GM12878 (cell line): Measurements from ENCODE around the gene KLHL15. TPM values are rescaled to one million over a fixed set of nuclear protein-coding genes. Genes with fewer than 3 reads are reported as not detected.

Source experiments
- ATAC-seq: fragments of 200-7000 bp; cut with Tn5 transposase; 3 replicates; pipeline ENCODE4 v1.9.1; 2020; ENCODE audit warnings: mild to moderate bottlenecking, moderate library complexity
- BruUV-seq: library from RNA; stranded (reverse); fragments of 400-500 nt; replicated peaks from 2 replicates; lab custom pipeline; 2021; lab: Mats Ljungman, UMichigan
- CTCF ChIA-PET: fragments of 300-600 bp; sonication (Branson Sonifier 250); formaldehyde crosslinking; extraction: SDS; loops from one replicate; lab custom pipeline; 2021; ENCODE audit warnings: inconsistent platforms; lab: Yijun Ruan, JAX
- POLR2A ChIA-PET: fragments of 350-600 bp; formaldehyde crosslinking; extraction: SDS; loops from one replicate; lab custom pipeline; 2021; ENCODE audit warnings: inconsistent platforms; lab: Charles Lee
- RAD21 ChIA-PET: fragments of 300-600 bp; sonication (Branson Sonifier 250); formaldehyde crosslinking; loops from one replicate; lab custom pipeline; 2023; ENCODE audit warnings: antibody characterized with exemption; ENCODE audit not compliant: unreplicated experiment; lab: Charles Lee
- SMC1A ChIA-PET: fragments of 300-600 bp; sonication (Branson Sonifier 250); formaldehyde crosslinking; loops from one replicate; lab custom pipeline; 2023; ENCODE audit not compliant: unreplicated experiment, uncharacterized antibody; lab: Charles Lee
- DNase-seq: peaks from one replicate; pipeline ENCODE4 v3.0.0-alpha.2; 2011; ENCODE audit warnings: low read depth, low spot score
- FAIRE-seq: peaks from 3 replicates; lab custom pipeline; 2011; peaks lifted over from hg19 to GRCh38; lab: Jason Lieb, UNC
- H2AFZ ChIP-seq: 2 replicates; pipeline ENCODE4 v1.6.0; 2011; ENCODE audit warnings: low read depth, low read length, control low read depth; ENCODE audit not compliant: control insufficient read depth
- H3K27ac ChIP-seq: 2 replicates; pipeline ENCODE4 v1.5.1; 2011; ENCODE audit warnings: control low read depth; ENCODE audit not compliant: control insufficient read depth, insufficient read depth
- H3K27me3 ChIP-seq, 2 experiments: replicated peaks in 1 of 2; 2 replicates each; pipeline versions ENCODE4 v1.6.0 to v1.6.1; 2011; ENCODE audit warnings: low read length in 1 of 2; ENCODE audit not compliant: control insufficient read depth in 2 of 2, insufficient read depth in 2 of 2
- H3K36me3 ChIP-seq, 2 experiments: 2 replicates each; pipeline ENCODE4 v1.5.1; 2011; ENCODE audit warnings: low read length in 1 of 2; ENCODE audit not compliant: control insufficient read depth in 2 of 2, insufficient read depth in 2 of 2
- H3K4me1 ChIP-seq: 2 replicates; pipeline ENCODE4 v1.6.1; 2011; ENCODE audit warnings: mild to moderate bottlenecking, low read length, moderate library complexity, mixed read lengths; ENCODE audit not compliant: control insufficient read depth, insufficient read depth
- H3K4me2 ChIP-seq: 2 replicates; pipeline ENCODE4 v1.6.0; 2011; ENCODE audit warnings: control low read depth; ENCODE audit not compliant: control insufficient read depth, insufficient read depth
- H3K4me3 ChIP-seq: fragments of 200-600 bp; sonication (generic); 2 replicates; pipeline ENCODE4 v1.5.1; 2016
- H3K79me2 ChIP-seq: 2 replicates; pipeline ENCODE4 v1.6.0; 2011; ENCODE audit warnings: low read length; ENCODE audit not compliant: control insufficient read depth, insufficient read depth
- H3K9ac ChIP-seq: 2 replicates; pipeline ENCODE4 v1.8.0; 2011; ENCODE audit warnings: low read length, control low read depth, mixed read lengths; ENCODE audit not compliant: control insufficient read depth, insufficient read depth
- H3K9me3 ChIP-seq: replicated peaks from 3 replicates; pipeline ENCODE4 v1.5.1; 2011; ENCODE audit warnings: mild to moderate bottlenecking, low read length; ENCODE audit not compliant: control insufficient read depth, insufficient read depth
- H4K20me1 ChIP-seq: 2 replicates; pipeline ENCODE4 v1.6.0; 2011; ENCODE audit not compliant: control insufficient read depth, insufficient read depth
- BHLHE40 ChIP-seq, 2 experiments: fragments of 450-650 bp in 1 of 2; IDR thresholded peaks; 2 replicates each; pipeline ENCODE4 v1.6.1; 2011 to 2017; ENCODE audit warnings: low read depth in 2 of 2, borderline replicate concordance in 1 of 2, improper control_type of control experiment in 1 of 2, low read length in 1 of 2, mild to moderate bottlenecking in 1 of 2
- BRCA1 ChIP-seq: IDR thresholded peaks from 2 replicates; pipeline ENCODE4 v1.6.1; 2011; ENCODE audit warnings: low read depth, low read length, improper control_type of control experiment
- CHD2 ChIP-seq: IDR thresholded peaks from 2 replicates; pipeline ENCODE4 v1.6.1; 2011; ENCODE audit warnings: low read depth, low read length, improper control_type of control experiment, borderline replicate concordance
- IRF4 ChIP-seq: IDR thresholded peaks from 2 replicates; pipeline ENCODE4 v1.6.1; 2011; ENCODE audit warnings: low read depth, low read length
- JUNB ChIP-seq: IDR thresholded peaks from 2 replicates; pipeline ENCODE4 v1.6.1; 2016; ENCODE audit warnings: antibody characterized with exemption, mild to moderate bottlenecking
- MTA2 ChIP-seq: fragments of 450-650 bp; IDR thresholded peaks from 2 replicates; pipeline ENCODE4 v1.6.1; 2016; ENCODE audit warnings: low read depth, mild to moderate bottlenecking, moderate library complexity
- NRF1 ChIP-seq: conservative IDR thresholded peaks from 2 replicates; pipeline ENCODE4 v1.6.1; 2011; ENCODE audit warnings: mild to moderate bottlenecking, low read depth, low read length, improper control_type of control experiment
- POLR2AphosphoS5 ChIP-seq: IDR thresholded peaks from 2 replicates; pipeline ENCODE4 v1.6.1; 2011; ENCODE audit warnings: mild to moderate bottlenecking, low read length, inconsistent platforms
- POU2F2 ChIP-seq: IDR thresholded peaks from 3 replicates; pipeline ENCODE4 v1.6.1; 2011; ENCODE audit warnings: low read depth, mild to moderate bottlenecking, low read length, borderline replicate concordance
- RCOR1 ChIP-seq: conservative IDR thresholded peaks from 2 replicates; pipeline ENCODE4 v1.6.1; 2012; ENCODE audit warnings: low read depth, low read length, improper control_type of control experiment
- RELA ChIP-seq: fragments of 450-650 bp; IDR thresholded peaks from 2 replicates; pipeline ENCODE4 v1.8.0; 2014; ENCODE audit warnings: borderline replicate concordance; ENCODE audit not compliant: partially characterized antibody
- RELB ChIP-seq: fragments of 450-650 bp; IDR thresholded peaks from 2 replicates; pipeline ENCODE4 v1.6.1; 2017; ENCODE audit warnings: low read depth, mild to moderate bottlenecking, moderate library complexity
- RFX5 ChIP-seq: IDR thresholded peaks from 2 replicates; pipeline ENCODE4 v1.6.1; 2011; ENCODE audit warnings: low read depth, low read length, improper control_type of control experiment
- RUNX3 ChIP-seq: IDR thresholded peaks from 2 replicates; pipeline ENCODE4 v1.6.1; 2012; ENCODE audit warnings: low read length, inconsistent platforms
- SIN3A ChIP-seq: IDR thresholded peaks from 2 replicates; pipeline ENCODE4 v1.6.1; 2012; ENCODE audit warnings: low read depth, low read length, improper control_type of control experiment
- TARDBP ChIP-seq: IDR thresholded peaks from 2 replicates; pipeline ENCODE4 v1.6.1; 2016; ENCODE audit warnings: borderline replicate concordance
- TBL1XR1 ChIP-seq: IDR thresholded peaks from 2 replicates; pipeline ENCODE4 v1.6.1; 2012; ENCODE audit warnings: low read depth, low read length, improper control_type of control experiment
- WGBS: methylation state at CpG from one replicate; pipeline ENCODE4 v1.1.6; 2016; ENCODE audit warnings: low lambda C conversion rate; ENCODE audit not compliant: insufficient replicate concordance, insufficient coverage; ENCODE audit errors: missing lambda C conversion rate; 5-methylcytosine and 5-hydroxymethylcytosine counted together
- in situ Hi-C: fragments of 300-500 bp; cut with MboI; formaldehyde crosslinking; loops from 9 replicates; pipeline ENCODE4 v1.14.3; 2018; ENCODE audit warnings: mixed read lengths
- intact Hi-C: fragments of 100-400 bp; cut with micrococcal nuclease; formaldehyde crosslinking; loops from one replicate; pipeline ENCODE4 v1.14.2; 2022; ENCODE audit not compliant: unreplicated experiment
- polyA plus RNA-seq, 11 experiments: library from polyadenylated mRNA; depleted of rRNA in 4 of 11; unstranded in 6 of 11; stranded (reverse) in 5 of 11; fragments of >200 nt; fragmentation: Nextera tagmentation in 4 of 11; fragmentation: Illumina TruSeq in 1 of 11; extraction: Ambion mirVana in 4 of 11; extraction: Trizol in 1 of 11; gene quantifications; 1 replicate in 1 of 11; 2 replicates in 10 of 11; pipeline versions ENCODE4 v1.2.1 to v1.2.3, GENCODE V29; 2011 to 2016; ENCODE audit warnings: inconsistent platforms in 2 of 11, missing spikeins in 2 of 11, low read depth in 1 of 11
- total RNA-seq, 4 experiments: library from RNA; depleted of rRNA in 3 of 4; stranded (reverse); fragments of >200 nt in 3 of 4; fragmentation: Illumina TruSeq in 1 of 4; extraction: Trizol in 1 of 4; gene quantifications; 2 replicates each; pipeline versions ENCODE4 v1.2.1 to v1.2.3, GENCODE V29; 2013 to 2021

Gene KLHL15
- total and polyA plus RNA-seq, 10 of the 15 experiments (the other 5 are each of a cell fraction or from before 2014, with no cell fraction given), result 1.4 to 7.0 (median 3.7) TPM

- whole genome bisulfite sequencing, result 66% methylated on average over 3 of the region's 3 CpGs
- Histone ChIP-seq H3K4me3 (no peak overlapping the region), H3K79me2 (no peaks in the 10 kb centered on the region), H3K4me1 (no peaks in the 10 kb centered on the region), H4K20me1 (no peaks in the 10 kb centered on the region), H2AFZ (no peak overlapping the region), H3K4me2 (no peak overlapping the region), H3K27me3 (no peaks in the 10 kb centered on the region), H3K9ac (no peak overlapping the region), H3K27ac (no peak overlapping the region; the same call in 1 of the 2 replicates), H3K9me3 (no peaks in the 10 kb centered on the region), H3K36me3 (no peaks in the 10 kb centered on the region)
- no peak for DNase-seq
- SMC1A ChIA-PET, result no interaction called here
- no peak for FAIRE-seq
- no peak for TF ChIP-seq IRF4
- no peak for TF ChIP-seq BRCA1
- TF ChIP-seq SIN3A, result no peak
- no peak for TF ChIP-seq MTA2
- TF ChIP-seq JUNB, result no peak
- TF ChIP-seq TBL1XR1, result no peak
- no peak for TF ChIP-seq NRF1
- no peak for TF ChIP-seq RCOR1
- TF ChIP-seq RUNX3, result no peak
- TF ChIP-seq TARDBP, result no peak
- TF ChIP-seq CHD2, result no peak
- no peak for TF ChIP-seq POU2F2
- TF ChIP-seq BHLHE40 (IDR thresholded peaks at IDR 0.05; ENCODE audit: borderline replicate concordance in 1 of 2, low read depth in 2 of 2, low read length in 1 of 2), result no peak
- TF ChIP-seq RELB, result no peak
- no peak for TF ChIP-seq RELA
- no peak for TF ChIP-seq POLR2AphosphoS5
- TF ChIP-seq RFX5, result no peak
- RAD21 ChIA-PET, result interaction anchor here (1.0 kb wide), 1 partner anchor 102 kb away, joined by 3 read pairs; no protein-coding TSS in a partner anchor
- CTCF ChIA-PET, result interaction anchor here (0.7 to 1.1 kb wide), 2 partner anchors 43 to 48 kb away, joined by 3 to 4 read pairs; no protein-coding TSS in a partner anchor
- POLR2A ChIA-PET, result no interaction called here
- in situ Hi-C loops, result no loop called here
- intact Hi-C loops, result no loop called here
- no TSS peak for BruUV-seq
- ATAC-seq, result no peak
Measured at GRCh38 chrX:23952391-23952790, 74.6 kb downstream of the KLHL15 start.
